ENCODE data around the gene JAM3. TPM values are rescaled to one million over a fixed set of nuclear protein-coding genes. Genes with fewer than 3 reads are reported as not detected.

The JAM3 gene
- total and polyA plus RNA-seq, 2 of the 4 experiments (the other 2 are of a cell fraction): 38.0 to 71.5 TPM

- no TSS peak for BruUV-seq (replicated peaks)
- peak overlapping the region; percentile 94 for H2AFZ ChIP-seq (replicated peaks; ENCODE audit: low read length, poor library complexity)
- no peak overlapping the region for H2BK15ac ChIP-seq (ENCODE audit: low read depth, low read length)
- in situ Hi-C loops (cut with MboI; ENCODE audit: low sequenced_read_pairs) (no loop called here), intact Hi-C loops (cut with micrococcal nuclease) (loop anchor here (1.0 kb wide), 1 partner anchor 89 kb away; no protein-coding TSS in a partner anchor), dilution Hi-C loops (cut with HindIII; ENCODE audit: low sequenced_read_pairs, unreplicated experiment) (no loop called here)
- no peak overlapping the region for H2BK20ac ChIP-seq (ENCODE audit: low read depth, low read length)
- no peak overlapping the region for H2AK5ac ChIP-seq (ENCODE audit: low read depth, low read length)
- no peak overlapping the region for H2BK120ac ChIP-seq (ENCODE audit: low read depth, low read length)
- no peaks in the 10 kb centered on the region for H3K27me3 ChIP-seq (ENCODE audit: control insufficient read depth, insufficient read depth, low read length)
- POLR2A ChIA-PET (ENCODE audit: unreplicated experiment): no interaction called here
- peak; percentile 84 for ATAC-seq (ENCODE audit: low read depth)
- H3K4me2 ChIP-seq (ENCODE audit: low read depth, low read length): peak overlapping the region; percentile 82
- H2BK5ac ChIP-seq (ENCODE audit: low read depth, low read length, poor library complexity, severe bottlenecking): no peak overlapping the region
- peak overlapping the region; percentile 91 for H2AK9ac ChIP-seq (replicated peaks; ENCODE audit: low read depth, low read length, poor library complexity)
- H4K91ac ChIP-seq (ENCODE audit: insufficient read depth, low read depth, low read length): no peak overlapping the region
- H3K9me1 ChIP-seq (ENCODE audit: insufficient read depth, low read length): peaks cover 11% of the 10 kb centered on the region
- no peaks in the 10 kb centered on the region; the same call in 1 of the 2 replicates for H4K20me1 ChIP-seq (ENCODE audit: insufficient read depth, low read length)
- H4K8ac ChIP-seq (ENCODE audit: low read depth in 2 of 2, low read length in 2 of 2): peak overlapping the region in 1 of 2 experiments; percentile 18; a peak in 1 of 4 replicates
- H3K9ac ChIP-seq (ENCODE audit: low read depth, low read length): no peak overlapping the region
- H3K27ac ChIP-seq (ENCODE audit: insufficient read depth, low read length): no peak overlapping the region
- no peaks in the 10 kb centered on the region for H3K79me1 ChIP-seq (ENCODE audit: low read depth in 1 of 2, low read length in 2 of 2)
- peaks cover 7% of the 10 kb centered on the region; the same call in 1 of the 2 replicates for H3K4me1 ChIP-seq (ENCODE audit: control insufficient read depth, insufficient read depth, low read length)
- DNase-seq: peak; percentile 49
- CTCF ChIA-PET: interaction anchor here (0.6 to 1.9 kb wide), 22 partner anchors 8 to 199 kb away, joined by 3 to 11 read pairs (median 6); no protein-coding TSS in a partner anchor
- H3K23ac ChIP-seq (ENCODE audit: low read depth, low read length): no peak overlapping the region
- 0% methylated on average over 14 of the region's 43 CpGs; no CpG with 5 or more reads in 1 of the 2 experiments for WGBS, 2 experiments (ENCODE audit: extremely low coverage in 2 of 2, insufficient read length in 1 of 2)
- no peak overlapping the region for H4K5ac ChIP-seq (ENCODE audit: low read depth, low read length)
- 0 out of 2 replicates have a peak overlapping the region, but pooled peaks have one; percentile 50 for H3K4ac ChIP-seq (ENCODE audit: low read depth, low read length)
- H3K18ac ChIP-seq (ENCODE audit: low read depth, low read length): no peak overlapping the region
- H3K4me3 ChIP-seq (ENCODE audit: insufficient read depth, low read depth, low read length): peak overlapping the region; percentile 35
- no peak overlapping the region for H3K56ac ChIP-seq (ENCODE audit: extremely low read depth, insufficient read depth, low read length)
- H3K9me3 ChIP-seq (ENCODE audit: control insufficient read depth, insufficient read depth, low read length): no peaks in the 10 kb centered on the region
- H3K14ac ChIP-seq (replicated peaks; ENCODE audit: low read depth, low read length): no peak overlapping the region
- H3K36me3 ChIP-seq (ENCODE audit: control insufficient read depth, insufficient read depth, low read length): no peaks in the 10 kb centered on the region
- TF ChIP-seq SMC3 (IDR thresholded peaks at IDR 0.05; ENCODE audit: low read depth, low read length): peak; percentile 95
- peak; percentile 99 for TF ChIP-seq MAZ (IDR thresholded peaks at IDR 0.05; ENCODE audit: borderline replicate concordance, low read depth, low read length)
- TF ChIP-seq MXI1 (IDR thresholded peaks at IDR 0.05; ENCODE audit: borderline replicate concordance, low read depth, low read length): no peak
- TF ChIP-seq, protein P1, sequence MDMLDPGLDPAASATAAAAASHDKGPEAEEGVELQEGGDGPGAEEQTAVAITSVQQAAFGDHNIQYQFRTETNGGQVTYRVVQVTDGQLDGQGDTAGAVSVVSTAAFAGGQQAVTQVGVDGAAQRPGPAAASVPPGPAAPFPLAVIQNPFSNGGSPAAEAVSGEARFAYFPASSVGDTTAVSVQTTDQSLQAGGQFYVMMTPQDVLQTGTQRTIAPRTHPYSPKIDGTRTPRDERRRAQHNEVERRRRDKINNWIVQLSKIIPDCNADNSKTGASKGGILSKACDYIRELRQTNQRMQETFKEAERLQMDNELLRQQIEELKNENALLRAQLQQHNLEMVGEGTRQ (IDR thresholded peaks at IDR 0.05; ENCODE audit: low read depth, low read length): no peak
- TF ChIP-seq FOS (IDR thresholded peaks at IDR 0.05; ENCODE audit: low read depth, low read length): no peak
- no peak for TF ChIP-seq RFX5 (IDR thresholded peaks at IDR 0.05; ENCODE audit: low read depth, low read length)
- TF ChIP-seq BHLHE40 (IDR thresholded peaks at IDR 0.05; ENCODE audit: low read depth, low read length): peak; percentile 52
- TF ChIP-seq POLR2A (IDR thresholded peaks at IDR 0.05; ENCODE audit: low read depth, low read length): peak; percentile 56; the same call in 1 of the 2 replicates
- TF ChIP-seq, protein P2, sequence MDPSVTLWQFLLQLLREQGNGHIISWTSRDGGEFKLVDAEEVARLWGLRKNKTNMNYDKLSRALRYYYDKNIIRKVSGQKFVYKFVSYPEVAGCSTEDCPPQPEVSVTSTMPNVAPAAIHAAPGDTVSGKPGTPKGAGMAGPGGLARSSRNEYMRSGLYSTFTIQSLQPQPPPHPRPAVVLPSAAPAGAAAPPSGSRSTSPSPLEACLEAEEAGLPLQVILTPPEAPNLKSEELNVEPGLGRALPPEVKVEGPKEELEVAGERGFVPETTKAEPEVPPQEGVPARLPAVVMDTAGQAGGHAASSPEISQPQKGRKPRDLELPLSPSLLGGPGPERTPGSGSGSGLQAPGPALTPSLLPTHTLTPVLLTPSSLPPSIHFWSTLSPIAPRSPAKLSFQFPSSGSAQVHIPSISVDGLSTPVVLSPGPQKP (IDR thresholded peaks at IDR 0.05; ENCODE audit: borderline replicate concordance, low read depth, low read length): no peak
- TF ChIP-seq CTCF (conservative IDR thresholded peaks at IDR 0.05; ENCODE audit: low read depth, low read length): peak; percentile 95
- TF ChIP-seq CHD1 (IDR thresholded peaks at IDR 0.05; ENCODE audit: low read depth, low read length): no peak
- no peak for TF ChIP-seq RCOR1 (IDR thresholded peaks at IDR 0.05; ENCODE audit: insufficient replicate concordance, low read length)
- TF ChIP-seq CEBPB (IDR thresholded peaks at IDR 0.05; ENCODE audit: low read depth, low read length): no peak
- no peak for TF ChIP-seq NFE2L2 (IDR thresholded peaks at IDR 0.05; ENCODE audit: low read depth, low read length)
Measured at GRCh38 chr11:134050541-134051383, 18.1 kb upstream of the JAM3 start.
